H1 (cell line): ENCODE data around the gene INAFM2. TPM values are rescaled to one million over a fixed set of nuclear protein-coding genes. Genes with fewer than 3 reads are reported as not detected.
A peak's percentile ranks its signal among the peaks of the same experiment; 100 is the strongest.

Experiments
- CTCF ChIA-PET: fragments of 300-600 bp; sonication (Branson Sonifier 250); formaldehyde crosslinking; loops from one replicate; lab custom pipeline; 2021; ENCODE audit not compliant: partially characterized antibody; lab: Charles Lee
- POLR2A ChIA-PET: fragments of 300-600 bp; sonication (Branson Sonifier 250); formaldehyde crosslinking; loops from one replicate; lab custom pipeline; 2021; ENCODE audit warnings: inconsistent platforms; ENCODE audit not compliant: partially characterized antibody; lab: Charles Lee
- DNase-seq, 2 experiments: peaks; one replicate each; pipeline versions ENCODE4 v3.0.0 to v3.0.0-alpha.2; 2010 to 2022; ENCODE audit warnings: low spot score in 2 of 2, low read depth in 1 of 2, mixed read lengths in 1 of 2
- FAIRE-seq: peaks from 2 replicates; lab custom pipeline; 2011; peaks lifted over from hg19 to GRCh38; lab: Jason Lieb, UNC
- H2AFZ ChIP-seq: 2 replicates; pipeline ENCODE4 v1.8.1; 2012; ENCODE audit warnings: low read length, inconsistent platforms
- H2AK5ac ChIP-seq: 2 replicates; pipeline ENCODE4 v1.6.1; 2013; ENCODE audit warnings: low read depth, low read length
- H2BK120ac ChIP-seq: replicated peaks from 2 replicates; pipeline ENCODE3; 2013; ENCODE audit warnings: low read depth, low read length, inconsistent platforms
- H2BK12ac ChIP-seq: 2 replicates; pipeline ENCODE4 v1.6.1; 2013; ENCODE audit warnings: low read depth, low read length
- H2BK15ac ChIP-seq: 2 replicates; pipeline ENCODE4 v1.6.1; 2013; ENCODE audit warnings: low read length
- H2BK20ac ChIP-seq: 2 replicates; pipeline ENCODE4 v1.6.1; 2013; ENCODE audit warnings: low read length
- H2BK5ac ChIP-seq: 2 replicates; pipeline ENCODE4 v1.6.1; 2013; ENCODE audit warnings: low read depth, low read length
- H3K14ac ChIP-seq: 2 replicates; pipeline ENCODE4 v1.6.1; 2013; ENCODE audit warnings: inconsistent platforms; ENCODE audit not compliant: insufficient read length
- H3K18ac ChIP-seq: 2 replicates; pipeline ENCODE4 v1.6.1; 2013; ENCODE audit warnings: low read length; ENCODE audit errors: extremely low read depth
- H3K23ac ChIP-seq: 2 replicates; pipeline ENCODE4 v1.6.1; 2013; ENCODE audit warnings: inconsistent platforms; ENCODE audit not compliant: insufficient read length
- H3K23me2 ChIP-seq: 2 replicates; pipeline ENCODE4 v1.6.1; 2013; ENCODE audit warnings: low read depth, low read length
- H3K27ac ChIP-seq: 2 replicates; pipeline ENCODE4 v1.6.1; 2011; ENCODE audit warnings: low read depth, low read length, inconsistent platforms
- H3K27me3 ChIP-seq, 4 experiments: replicated peaks in 1 of 4; 1 replicate in 1 of 4; 2 replicates in 3 of 4; pipeline versions ENCODE4 v1.6.1 to v1.8.1; 2011 to 2013; ENCODE audit warnings: low read length in 3 of 4, mild to moderate bottlenecking in 3 of 4, inconsistent platforms in 2 of 4, mixed read lengths in 2 of 4, moderate library complexity in 1 of 4; ENCODE audit not compliant: control insufficient read depth in 3 of 4, insufficient read depth in 3 of 4; ENCODE audit errors: extremely low read depth in 1 of 4
- H3K36me3 ChIP-seq, 4 experiments: 2 replicates each; pipeline versions ENCODE4 v1.6.1 to v1.8.1; 2011 to 2013; ENCODE audit warnings: mild to moderate bottlenecking in 4 of 4, low read length in 3 of 4, moderate library complexity in 2 of 4, control low read depth in 1 of 4, inconsistent platforms in 1 of 4; ENCODE audit not compliant: insufficient read depth in 4 of 4, control insufficient read depth in 2 of 4
- H3K4ac ChIP-seq: replicated peaks from 2 replicates; pipeline ENCODE3; 2013; ENCODE audit warnings: low read length, low read depth, mixed read lengths, inconsistent platforms; ENCODE audit not compliant: insufficient read length
- H3K4me1 ChIP-seq, 4 experiments: replicated peaks in 1 of 4; 1 replicate in 1 of 4; 2 replicates in 3 of 4; pipeline versions ENCODE4 v1.6.1 to v1.8.1; 2011 to 2013; ENCODE audit warnings: low read length in 3 of 4, inconsistent platforms in 2 of 4, mixed read lengths in 1 of 4; ENCODE audit not compliant: insufficient read depth in 4 of 4, control insufficient read depth in 3 of 4
- H3K4me2 ChIP-seq, 2 experiments: 2 replicates each; pipeline versions ENCODE4 v1.6.1 to v1.8.1; 2011 to 2013; ENCODE audit warnings: low read depth in 2 of 2, low read length in 2 of 2, control low read depth in 1 of 2, inconsistent platforms in 1 of 2, mild to moderate bottlenecking in 1 of 2; ENCODE audit not compliant: insufficient read depth in 1 of 2
- H3K4me3 ChIP-seq, 4 experiments: fragments of 200-600, 300-600 bp in 1 of 4; sonication (generic), shearing (Covaris generic), sonication (Bioruptor Twin) in 1 of 4; 2 replicates each; pipeline versions ENCODE4 v1.5.1 to v1.8.1; 2011 to 2016; ENCODE audit warnings: low read length in 4 of 4, low read depth in 3 of 4, control low read depth in 2 of 4, inconsistent platforms in 2 of 4, mild to moderate bottlenecking in 2 of 4, mixed read lengths in 1 of 4, moderate library complexity in 1 of 4; ENCODE audit not compliant: insufficient read depth in 2 of 4; ENCODE audit errors: extremely low read depth in 1 of 4
- H3K56ac ChIP-seq: replicated peaks from 2 replicates; pipeline ENCODE3; 2013; ENCODE audit warnings: low read depth, mild to moderate bottlenecking, mixed read lengths, low read length, inconsistent platforms; ENCODE audit not compliant: insufficient read length
- H3K79me1 ChIP-seq: 2 replicates; pipeline ENCODE4 v1.6.1; 2013; ENCODE audit warnings: low read depth, low read length, control low read depth
- H3K79me2 ChIP-seq, 2 experiments: 2 replicates each; pipeline versions ENCODE4 v1.6.1 to v1.8.1; 2012 to 2013; ENCODE audit warnings: low read length in 2 of 2, mild to moderate bottlenecking in 2 of 2, inconsistent platforms in 1 of 2; ENCODE audit not compliant: insufficient read depth in 2 of 2, control insufficient read depth in 1 of 2
- H3K9ac ChIP-seq, 4 experiments: replicated peaks in 1 of 4; 1 replicate in 1 of 4; 2 replicates in 3 of 4; pipeline versions ENCODE4 v1.6.1 to v1.8.1; 2011 to 2013; ENCODE audit warnings: low read depth in 3 of 4, low read length in 3 of 4, control low read depth in 2 of 4, mild to moderate bottlenecking in 2 of 4, moderate library complexity in 2 of 4, inconsistent platforms in 1 of 4; ENCODE audit errors: extremely low read depth in 1 of 4
- H3K9me3 ChIP-seq, 2 experiments: 2 replicates each; pipeline versions ENCODE4 v1.6.1 to v1.8.1; 2012 to 2013; ENCODE audit warnings: mild to moderate bottlenecking in 2 of 2, moderate library complexity in 2 of 2, control low read depth in 1 of 2, inconsistent platforms in 1 of 2, low read depth in 1 of 2, low read length in 1 of 2, mixed read lengths in 1 of 2; ENCODE audit not compliant: insufficient read depth in 2 of 2
- H4K20me1 ChIP-seq, 2 experiments: replicated peaks in 1 of 2; 2 replicates each; pipeline versions ENCODE3 to v1.8.1; 2011 to 2013; ENCODE audit warnings: inconsistent platforms in 2 of 2, low read length in 2 of 2, mild to moderate bottlenecking in 1 of 2; ENCODE audit not compliant: insufficient read depth in 2 of 2, control insufficient read depth in 1 of 2
- H4K5ac ChIP-seq: 2 replicates; pipeline ENCODE4 v1.6.1; 2013; ENCODE audit warnings: low read length, low read depth, mixed read lengths, inconsistent platforms; ENCODE audit not compliant: insufficient read length
- H4K8ac ChIP-seq: 2 replicates; pipeline ENCODE4 v1.8.0; 2013; ENCODE audit warnings: mild to moderate bottlenecking, moderate library complexity, low read length, inconsistent platforms; ENCODE audit not compliant: insufficient read depth; ENCODE audit errors: extremely low read depth
- H4K91ac ChIP-seq: replicated peaks from 2 replicates; pipeline ENCODE3; 2013; ENCODE audit warnings: low read length, mixed read lengths, inconsistent platforms; ENCODE audit not compliant: insufficient read length
- BCL11A ChIP-seq, 2 experiments: IDR thresholded peaks; one replicate each; pipeline ENCODE4 v1.6.1; 2011; ENCODE audit warnings: low read depth in 2 of 2, low read length in 2 of 2, mild to moderate bottlenecking in 2 of 2
- CREB1 ChIP-seq: IDR thresholded peaks from 2 replicates; pipeline ENCODE4 v1.6.1; 2012; ENCODE audit warnings: inconsistent platforms
- EP300 ChIP-seq, 2 experiments: IDR thresholded peaks; 1 replicate in 1 of 2; 2 replicates in 1 of 2; pipeline ENCODE4 v1.6.1; 2011 to 2012; ENCODE audit warnings: low read depth in 2 of 2, low read length in 2 of 2, mild to moderate bottlenecking in 2 of 2, borderline replicate concordance in 1 of 2, inconsistent platforms in 1 of 2, moderate library complexity in 1 of 2
- HDAC2 ChIP-seq, 2 experiments: fragments of 300-600 bp in 1 of 2; sonication (generic) in 1 of 2; IDR thresholded peaks; 2 replicates each; pipeline ENCODE4 v1.6.1; 2011 to 2012; ENCODE audit warnings: low read depth in 2 of 2, low read length in 2 of 2, mild to moderate bottlenecking in 2 of 2, moderate library complexity in 2 of 2, borderline replicate concordance in 1 of 2, inconsistent platforms in 1 of 2
- RFX5 ChIP-seq: IDR thresholded peaks from 2 replicates; pipeline ENCODE4 v1.6.1; 2011; ENCODE audit warnings: low read depth, low read length, improper control_type of control experiment, borderline replicate concordance
- RNF2 ChIP-seq: fragments of 200-900, 300-1000 bp; sonication (generic); IDR thresholded peaks from 2 replicates; pipeline ENCODE4 v1.7.1; 2016; ENCODE audit warnings: borderline replicate concordance, low read depth, mild to moderate bottlenecking, antibody characterized with exemption, low read length; ENCODE audit not compliant: poor library complexity, severe bottlenecking; ENCODE audit errors: missing control alignments
- SAP30 ChIP-seq: fragments of 300-600 bp; sonication (generic); IDR thresholded peaks from 2 replicates; pipeline ENCODE4 v1.7.1; 2012; ENCODE audit warnings: low read length, moderate library complexity, mild to moderate bottlenecking, inconsistent platforms; ENCODE audit not compliant: insufficient read depth, insufficient replicate concordance
- SUZ12 ChIP-seq: fragments of 200-600 bp; sonication (generic); IDR thresholded peaks from 2 replicates; pipeline ENCODE4 v1.6.1; 2012; ENCODE audit warnings: mild to moderate bottlenecking, inconsistent platforms, low read length, moderate library complexity, mixed read lengths
- WGBS, 2 experiments: shearing (Covaris generic) in 1 of 2; methylation state at CpG; one replicate each; pipeline versions ENCODE4 v1.1.6 to v1.1.7; 2013 to 2015; ENCODE audit warnings: low lambda C conversion rate in 2 of 2, mixed read lengths in 2 of 2, inconsistent platforms in 1 of 2, low coverage in 1 of 2, missing lambda C conversion rate in 1 of 2; ENCODE audit not compliant: insufficient replicate concordance in 2 of 2, insufficient coverage in 1 of 2, insufficient read length in 1 of 2; ENCODE audit errors: extremely low coverage in 1 of 2, missing lambda C conversion rate in 1 of 2; 5-methylcytosine and 5-hydroxymethylcytosine counted together
- polyA plus RNA-seq, 7 experiments: library from polyadenylated mRNA; depleted of rRNA in 3 of 7; stranded (reverse) in 5 of 7; unstranded in 2 of 7; fragments of >200 nt in 5 of 7; fragments of 200-250 nt in 2 of 7; gene quantifications; 1 replicate in 5 of 7; 2 replicates in 1 of 7; 4 replicates in 1 of 7; pipeline versions ENCODE4 v1.2.1 to v1.2.3, GENCODE V29; 2011 to 2013; ENCODE audit warnings: missing spikeins in 2 of 7, mixed read lengths in 2 of 7
- total RNA-seq: library from RNA; stranded (reverse); fragmentation: NEBNext Ultra II Directional; extraction: Animal tissue kit (Norgen Biotek cat#: 25700); gene quantifications from 2 replicates; pipeline ENCODE4 v1.2.1, GENCODE V29; 2021

Gene INAFM2
- total and polyA plus RNA-seq, 2 of the 8 experiments (the other 6 are each of a cell fraction or from before 2014, with no cell fraction given) = 15.3 to 35.1 TPM

DNA sequence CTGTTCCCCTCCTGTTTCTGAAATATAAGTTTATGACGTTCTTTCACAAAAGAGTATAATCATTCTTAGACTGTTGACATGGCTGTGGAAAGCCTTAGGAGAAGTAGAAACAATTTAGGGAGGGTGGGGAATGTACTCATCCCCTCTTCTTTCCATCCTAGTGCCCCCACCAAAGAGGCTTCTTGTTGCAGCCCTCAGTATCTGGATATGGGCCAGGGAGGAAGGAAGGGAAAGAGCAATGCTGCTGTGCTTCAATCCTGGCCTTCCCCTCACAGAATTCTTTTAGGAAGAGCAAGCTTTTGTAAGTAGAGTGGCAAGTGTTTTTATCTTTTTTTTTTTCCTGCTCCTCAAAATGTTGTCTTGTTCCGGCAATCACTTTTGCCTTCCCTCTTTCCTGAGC lies 1.7 kb downstream of the INAFM2 start:
- H4K5ac ChIP-seq = no peak overlapping the region
- no peaks in the 10 kb centered on the region; a peak in 1 of 4 replicates for H3K9me3 ChIP-seq
- FAIRE-seq = no peak
- no peaks in the 10 kb centered on the region for H4K20me1 ChIP-seq
- H3K27ac ChIP-seq = no peak overlapping the region
- H2BK20ac ChIP-seq = no peak overlapping the region
- no peak overlapping the region for H3K9ac ChIP-seq
- H2BK120ac ChIP-seq = no peak overlapping the region
- no peak overlapping the region for H3K4ac ChIP-seq
- H2BK12ac ChIP-seq = no peak overlapping the region
- peaks cover 23 to 48% (median 35%) of the 10 kb centered on the region in 4 experiments for H3K4me1 ChIP-seq
- no peak overlapping the region for H2AK5ac ChIP-seq
- no peak overlapping the region for H4K8ac ChIP-seq
- no peak overlapping the region for H2BK5ac ChIP-seq
- DNase-seq = no peak
- peaks cover 0 to 14% of the 10 kb centered on the region in 2 experiments; a peak in 3 of 4 replicates for H3K79me2 ChIP-seq
- H3K56ac ChIP-seq = no peak overlapping the region
- H3K36me3 ChIP-seq = peaks cover 0 to 11% (median 0%) of the 10 kb centered on the region in 4 experiments; a peak in 3 of 8 replicates
- H4K91ac ChIP-seq = no peak overlapping the region
- H3K4me2 ChIP-seq = peak overlapping the region; percentile 79 to 82
- H2BK15ac ChIP-seq = no peak overlapping the region
- POLR2A ChIA-PET = interaction anchor here (0.7 to 5.6 kb wide), 7 partner anchors 12 to 115 kb away, joined by 3 to 66 read pairs (median 3); partner anchors contain the start of gene CCDC9B
- H2AFZ ChIP-seq = no peak overlapping the region
- H3K18ac ChIP-seq = no peak overlapping the region
- no peaks in the 10 kb centered on the region; the same call in 1 of the 2 replicates for H3K79me1 ChIP-seq
- H3K27me3 ChIP-seq = peaks cover 0 to 20% (median 9%) of the 10 kb centered on the region in 4 experiments; a peak in 4 of 7 replicates
- WGBS, 2 experiments = 83% methylated on average over 2 of the region's 2 CpGs; no CpG with 5 or more reads in 1 of the 2 experiments
- TF ChIP-seq SAP30 = no peak
- no peak for TF ChIP-seq EP300 (IDR thresholded peaks at IDR 0.05; ENCODE audit: borderline replicate concordance in 1 of 2, low read depth in 2 of 2, low read length in 2 of 2)
- no peak for TF ChIP-seq HDAC2 (IDR thresholded peaks at IDR 0.05; ENCODE audit: borderline replicate concordance in 1 of 2, low read depth in 2 of 2, low read length in 2 of 2)
- no peak for TF ChIP-seq RFX5
- TF ChIP-seq CREB1 = no peak
- TF ChIP-seq RNF2 = no peak
- TF ChIP-seq BCL11A (IDR thresholded peaks at IDR 0.05; ENCODE audit: low read depth in 2 of 2, low read length in 2 of 2) = no peak
- TF ChIP-seq SUZ12 = 0 out of 2 replicates have a peak, but pooled peaks have one; percentile 3
- H3K23ac ChIP-seq = no peak overlapping the region
- peak overlapping the region; percentile 62 to 79 (median 70); a peak in 7 of 8 replicates for H3K4me3 ChIP-seq
- H3K14ac ChIP-seq = no peak overlapping the region
- peaks cover 13% of the 10 kb centered on the region for H3K23me2 ChIP-seq
- CTCF ChIA-PET = interaction anchor here (0.9 to 21.1 kb wide), 9 partner anchors 13 to 169 kb away, joined by 3 to 295 read pairs (median 5); partner anchors contain the start of gene CCDC9B
